Peyer's patch (tissue), 4 donors: ENCODE results near the gene TMEM18.

Source experiments
- CTCF ChIP-seq, 6 experiments: fragments of 450-650 bp in 4 of 6; fragments of 200-600 bp in 2 of 6; sonication (generic) in 1 of 6; IDR thresholded peaks; one replicate each; pipeline ENCODE4 v1.5.1; 2017 to 2019; ENCODE audit warnings: antibody characterized with exemption in 6 of 6, mild to moderate bottlenecking in 3 of 6, moderate library complexity in 1 of 6
- POLR2A ChIP-seq, 2 donors: fragments of 450-650 bp; IDR thresholded peaks; one replicate each; pipeline ENCODE4 v1.5.1; 2017; ENCODE audit warnings: antibody characterized with exemption in 2 of 2, mild to moderate bottlenecking in 2 of 2, moderate library complexity in 2 of 2

- TF ChIP-seq POLR2A (IDR thresholded peaks at IDR 0.05): no peak
- TF ChIP-seq CTCF (IDR thresholded peaks at IDR 0.05): peak in 1 of 6 experiments; percentile 3
Observed at GRCh38 chr2:634636-635388, 42.4 kb downstream of the TMEM18 start.
